ENCODE data around the gene NF2. TPM values are rescaled to one million over a fixed set of nuclear protein-coding genes. Genes with fewer than 3 reads are reported as not detected.

Gene NF2
- polyA plus RNA-seq, 4 donors = 21.8 to 29.1 (median 28.3) TPM

GRCh38 chr22:29737251-29738117 lies 134.1 kb downstream of the NF2 start:
- DNase-seq (ENCODE audit: low read depth in 4 of 4, low spot score in 3 of 4) = no peak

GRCh38 chr22:29738118-29738815 lies 134.8 kb downstream of the NF2 start:
- no peak for DNase-seq (ENCODE audit: low read depth in 4 of 4, low spot score in 3 of 4)

GRCh38 chr22:29739346-29739875 lies 136.0 kb downstream of the NF2 start:
- no peak for DNase-seq (ENCODE audit: low read depth in 4 of 4, low spot score in 3 of 4)

GRCh38 chr22:29740216-29740615 lies 136.8 kb downstream of the NF2 start:
- DNase-seq (ENCODE audit: low read depth in 4 of 4, low spot score in 3 of 4) = no peak

GRCh38 chr22:29741926-29742325 lies 138.5 kb downstream of the NF2 start:
- DNase-seq (ENCODE audit: low read depth in 4 of 4, low spot score in 3 of 4) = no peak

GRCh38 chr22:29742326-29742725 lies 138.9 kb downstream of the NF2 start:
- no peak for DNase-seq (ENCODE audit: low read depth in 4 of 4, low spot score in 3 of 4)

GRCh38 chr22:29744902-29745301 lies 141.5 kb downstream of the NF2 start:
- DNase-seq (ENCODE audit: low read depth in 4 of 4, low spot score in 3 of 4) = no peak

- no peak for DNase-seq (ENCODE audit: low read depth in 4 of 4, low spot score in 3 of 4)
Observed at GRCh38 chr22:29747832-29748231, 144.4 kb downstream of the NF2 start.

Other genes starting within 250 kb of the NF2 start
- gene AP1B1, start 215.1 kb upstream of the NF2 start, polyA plus RNA-seq (ENCODE audit: insufficient read length in 4 of 4) = 10 to 100 TPM; 29.0 to 48.7 (median 42.6) TPM
- 1 to 10 TPM in 3 of 4 donors, under 1 TPM in 1; 0.89 to 1.8 (median 1.3) TPM for gene RFPL1, start 165.1 kb upstream of the NF2 start, polyA plus RNA-seq (ENCODE audit: insufficient read length in 4 of 4)
- gene NEFH, start 123.4 kb upstream of the NF2 start, polyA plus RNA-seq (ENCODE audit: insufficient read length in 4 of 4) = 10 to 100 TPM in 1 of 4 donors, 1 to 10 TPM in 3; 9.4 to 13.9 (median 9.5) TPM
- 10 to 100 TPM; 22.9 to 34.2 (median 29.0) TPM for gene THOC5, start 49.9 kb upstream of the NF2 start, polyA plus RNA-seq (ENCODE audit: insufficient read length in 4 of 4)
- gene NIPSNAP1, start 22.5 kb upstream of the NF2 start, polyA plus RNA-seq (ENCODE audit: insufficient read length in 4 of 4) = 100 to 1,000 TPM in 3 of 4 donors, 10 to 100 TPM in 1; 80.1 to 143 (median 135) TPM
- under 1 TPM; 0.07 to 0.14 (median 0.11) TPM for gene CABP7, start 116.4 kb downstream of the NF2 start, polyA plus RNA-seq (ENCODE audit: insufficient read length in 4 of 4)
- 10 to 100 TPM; 17.1 to 26.3 (median 20.8) TPM for gene ZMAT5, start 163.4 kb downstream of the NF2 start, polyA plus RNA-seq (ENCODE audit: insufficient read length in 4 of 4)
- gene UQCR10, start 163.7 kb downstream of the NF2 start, polyA plus RNA-seq (ENCODE audit: insufficient read length in 4 of 4) = 100 to 1,000 TPM in 3 of 4 donors, 10 to 100 TPM in 1; 82.7 to 153 (median 140) TPM
- 10 to 100 TPM; 37.0 to 57.0 (median 42.3) TPM for gene ASCC2, start 234.6 kb downstream of the NF2 start, polyA plus RNA-seq (ENCODE audit: insufficient read length in 4 of 4)